NCI-H1930 (cell line): ENCODE measurements around the gene PGGHG.
"Not testable (repeated sequence)": the region's sequence is repeated elsewhere in the genome, so short reads cannot be mapped to it uniquely, and the experiment has no call there.

Experiments used
- DNase-seq, 2 experiments: peaks; one replicate each; lab custom pipeline; 2025; lab: John Stamatoyannopoulos, UW

Gene PGGHG

GRCh38 chr11:313787-314553 lies 25.0 kb downstream of the PGGHG start, which contains the start of gene IFITM1:
IFITM1 (plus strand) TSS chr11:314040; CDS start chr11:314171, 131 bp downstream.
- DNase-seq, result no peak

GRCh38 chr11:314554-314875 lies 25.6 kb downstream of the PGGHG start:
- DNase-seq, result not testable (repeated sequence)

DNA sequence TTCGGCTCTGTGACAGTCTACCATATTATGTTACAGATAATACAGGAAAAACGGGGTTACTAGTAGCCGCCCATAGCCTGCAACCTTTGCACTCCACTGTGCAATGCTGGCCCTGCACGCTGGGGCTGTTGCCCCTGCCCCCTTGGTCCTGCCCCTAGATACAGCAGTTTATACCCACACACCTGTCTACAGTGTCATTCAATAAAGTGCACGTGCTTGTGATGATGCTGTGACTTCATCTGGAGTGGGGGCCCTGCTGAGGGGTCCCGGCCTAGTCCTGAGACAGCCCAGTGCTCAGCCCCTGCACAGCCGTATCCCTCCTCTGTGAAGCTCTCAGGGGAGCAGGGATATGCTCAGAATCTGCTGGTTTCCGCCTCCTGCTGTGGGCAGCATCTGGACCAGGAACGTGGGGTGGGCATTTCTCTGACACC lies 26.1 kb downstream of the PGGHG start:
- no peak for DNase-seq

DNA sequence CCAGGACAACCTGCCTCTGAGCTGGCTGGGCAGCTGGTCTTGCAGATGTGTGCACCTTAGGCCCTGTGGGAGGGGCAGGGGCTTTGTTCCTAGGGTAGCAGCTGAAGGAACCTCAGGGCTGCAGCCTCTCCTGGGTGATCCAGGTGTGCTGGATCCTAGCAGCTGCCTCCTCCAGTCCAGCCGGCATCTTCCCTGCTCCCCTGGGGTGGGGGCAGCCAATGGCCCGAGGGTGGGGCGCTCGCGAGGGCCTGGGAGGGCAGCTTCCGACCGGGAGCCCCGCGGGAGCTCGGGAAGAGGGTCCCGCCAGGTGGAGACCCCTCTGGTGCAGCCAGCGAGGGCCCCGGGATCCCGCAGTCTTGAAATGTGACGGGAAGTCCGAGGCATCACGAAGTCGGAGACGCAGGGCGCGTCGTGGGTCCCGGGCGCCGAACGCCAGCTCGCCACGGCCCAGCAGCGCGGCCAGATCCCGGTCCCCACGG lies 26.6 kb downstream of the PGGHG start:
- no peak for DNase-seq

- DNase-seq, result no peak
Observed at GRCh38 chr11:316031-316701, 27.2 kb downstream of the PGGHG start.

DNA sequence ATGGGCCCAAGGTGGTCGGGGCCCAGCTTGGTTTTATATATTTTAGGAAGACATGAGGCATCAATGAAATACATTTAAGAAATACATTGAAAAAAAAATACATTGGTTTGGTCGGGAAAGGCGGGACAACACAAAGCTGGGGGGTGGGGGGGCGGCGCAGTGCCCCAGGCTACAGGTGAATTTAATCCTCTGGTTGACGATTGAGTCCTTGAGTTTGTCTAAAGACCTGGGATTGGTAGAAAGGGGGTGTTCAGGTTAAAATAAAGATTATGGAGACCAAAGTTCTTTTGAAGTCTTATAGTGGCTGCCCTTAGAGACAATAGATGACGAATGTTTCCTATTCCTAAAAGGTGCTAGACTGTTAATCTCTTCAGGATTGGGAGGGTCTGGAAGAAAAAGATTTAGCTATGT lies 28.0 kb downstream of the PGGHG start:
- no peak for DNase-seq

DNA sequence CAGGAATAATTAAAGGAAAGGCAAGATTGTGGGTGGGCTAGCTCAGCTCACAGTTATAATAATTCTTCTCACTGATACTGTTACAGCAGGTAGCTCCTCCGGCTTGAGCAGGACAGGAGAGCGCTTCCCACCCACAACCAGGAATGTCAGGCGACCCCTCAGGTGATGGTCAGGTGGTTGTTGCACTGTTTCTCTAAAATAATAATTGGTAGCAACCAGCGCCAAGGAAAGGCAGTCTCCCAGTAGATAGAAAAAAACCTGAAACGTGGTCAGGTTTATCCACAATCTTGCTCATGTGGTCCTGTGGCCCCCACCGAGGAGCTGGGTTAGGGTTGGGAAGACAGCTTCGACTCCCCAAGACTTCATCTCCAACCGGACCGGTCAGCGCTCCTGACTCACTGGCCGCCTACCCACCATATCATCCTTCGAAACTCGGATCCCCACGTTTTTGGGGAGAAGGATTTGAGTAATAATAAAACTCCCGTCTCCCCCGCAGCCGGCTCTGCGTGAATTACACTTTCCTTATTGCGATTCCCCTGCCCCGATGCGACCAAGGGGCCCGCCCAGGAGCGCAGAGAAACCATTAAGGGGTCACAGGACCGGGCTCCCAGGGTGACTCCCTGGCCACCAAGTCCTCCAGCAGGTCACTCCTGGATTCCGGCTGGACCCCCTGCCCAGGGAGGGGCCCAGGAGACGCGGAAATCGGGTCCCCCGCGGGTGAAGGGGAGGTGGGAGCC lies 28.9 kb downstream of the PGGHG start:
- DNase-seq, result not testable (repeated sequence)

GRCh38 chr11:318405-319120 lies 29.6 kb downstream of the PGGHG start:
- DNase-seq, result not testable (repeated sequence)

GRCh38 chr11:319121-319887 lies 30.4 kb downstream of the PGGHG start:
- not testable (repeated sequence) for DNase-seq

- not testable (repeated sequence) for DNase-seq
Observed at GRCh38 chr11:319888-320273, 31.0 kb downstream of the PGGHG start.

GRCh38 chr11:324156-324555 lies 35.2 kb downstream of the PGGHG start:
- no peak for DNase-seq

DNA sequence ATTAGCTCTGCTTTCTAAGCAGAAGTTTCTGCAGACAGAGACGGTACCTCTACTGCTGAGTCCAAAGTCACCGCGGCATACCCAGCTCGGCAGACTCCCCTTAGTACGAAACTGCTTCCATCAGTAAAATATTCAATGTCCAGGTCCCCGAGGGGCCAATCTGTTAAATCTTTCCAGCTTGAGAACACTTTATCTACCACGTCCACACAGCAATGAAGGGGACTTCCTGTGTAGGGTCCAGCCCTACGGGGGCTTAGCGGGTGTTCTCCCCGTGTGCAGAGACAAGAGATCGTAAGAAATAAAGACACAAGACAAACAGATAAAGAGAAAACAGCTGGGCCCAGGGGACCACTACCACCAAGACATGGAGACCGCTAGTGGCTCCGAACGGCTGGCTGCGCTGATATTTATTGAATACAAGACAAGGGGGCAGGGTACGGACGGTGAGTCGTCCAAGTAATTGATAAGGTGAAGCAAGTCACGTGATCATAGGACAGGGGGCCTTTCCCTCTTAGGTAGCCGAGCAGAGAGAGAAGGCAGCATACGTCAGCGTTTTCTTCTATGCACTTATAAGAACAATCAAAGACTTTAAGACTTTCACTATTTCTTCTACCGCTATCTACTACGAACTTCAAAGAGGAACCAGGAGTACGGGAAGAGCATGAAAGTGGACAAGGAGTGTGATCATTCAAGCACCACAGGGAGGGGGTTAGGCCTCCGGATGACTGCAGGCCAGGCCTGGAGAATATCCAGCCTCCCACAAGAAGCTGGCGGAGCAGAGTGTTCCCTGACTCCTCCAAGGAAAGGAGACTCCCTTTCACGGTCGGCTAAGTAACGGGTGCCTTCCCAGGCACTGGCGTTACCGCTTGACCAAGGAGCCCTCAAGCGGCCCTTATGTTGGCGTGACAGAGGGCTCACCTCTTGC lies 35.9 kb downstream of the PGGHG start:
- DNase-seq, result not testable (repeated sequence)

GRCh38 chr11:325796-326591 lies 37.1 kb downstream of the PGGHG start:
- no peak for DNase-seq

- no peak for DNase-seq
Observed at GRCh38 chr11:326592-326841, 37.6 kb downstream of the PGGHG start.

GRCh38 chr11:326842-327580 lies 38.1 kb downstream of the PGGHG start:
- DNase-seq, result no peak

GRCh38 chr11:327581-327923 lies 38.6 kb downstream of the PGGHG start:
- DNase-seq, result no peak

DNA sequence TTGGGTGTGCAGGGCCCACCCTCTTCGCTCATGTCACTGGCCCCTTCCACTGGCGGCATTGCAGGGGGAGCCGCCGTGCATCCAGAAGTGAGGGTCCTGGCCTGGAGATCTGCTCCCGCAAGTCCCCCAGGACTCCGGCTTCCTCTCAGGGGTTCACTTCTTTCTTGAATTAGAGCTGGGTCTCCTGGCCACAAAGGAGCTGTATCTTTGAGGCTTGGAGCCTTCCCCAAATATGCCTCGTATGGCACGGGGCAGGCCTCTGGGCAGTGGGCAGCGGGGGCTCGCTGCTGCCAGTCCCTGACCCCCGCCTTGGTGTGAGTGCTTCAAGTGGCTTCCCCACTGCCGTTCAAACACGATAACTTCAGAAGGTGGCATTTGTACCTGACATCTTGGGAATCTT lies 39.1 kb downstream of the PGGHG start:
- no peak for DNase-seq

DNA sequence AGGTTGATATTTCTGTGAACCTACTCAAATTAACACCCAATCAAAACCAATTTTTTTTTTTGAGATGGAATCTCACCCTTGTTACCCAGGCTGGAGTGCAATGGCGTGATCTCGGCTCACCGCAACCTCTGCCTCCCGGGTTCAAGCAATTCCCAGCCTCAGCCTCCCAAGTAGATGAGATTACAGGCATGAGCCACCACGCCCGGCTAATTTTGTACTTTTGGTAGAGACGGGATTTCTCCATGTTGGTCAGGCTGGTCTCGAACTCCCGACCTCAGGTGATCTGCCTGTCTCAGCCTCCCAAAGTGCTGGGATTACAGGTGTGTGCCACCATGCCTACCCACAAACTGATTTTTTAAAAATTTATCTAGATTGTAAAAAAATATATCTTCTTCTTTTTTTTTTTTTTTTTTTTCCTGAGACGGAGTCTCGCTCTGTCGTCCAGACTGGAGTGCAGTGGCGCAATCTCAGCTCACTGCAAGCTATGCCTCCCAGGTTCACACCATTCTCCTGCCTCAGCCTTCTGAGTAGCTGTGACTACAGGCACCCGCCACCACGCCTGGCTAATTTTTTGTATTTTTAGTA lies 39.7 kb downstream of the PGGHG start:
- DNase-seq, result not testable (repeated sequence)

DNA sequence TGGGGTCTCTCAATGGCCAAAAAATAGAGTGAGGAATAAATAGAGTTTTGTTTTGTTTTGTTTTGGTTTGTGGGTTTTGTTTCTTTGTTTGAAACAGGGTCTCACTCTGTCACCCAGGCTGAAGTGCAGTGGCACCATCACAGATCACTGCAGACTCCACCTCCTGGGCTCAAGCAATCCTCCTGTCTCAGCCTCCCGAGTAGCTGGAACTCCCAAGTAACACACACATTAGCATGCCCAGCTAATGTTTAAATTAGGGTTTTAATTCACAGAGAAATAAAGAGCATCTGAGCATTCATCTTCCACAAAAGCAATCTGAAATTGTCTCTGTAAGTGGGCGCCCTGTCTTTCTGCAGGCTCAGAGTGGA lies 40.9 kb downstream of the PGGHG start:
- DNase-seq, result no peak
